D341Med (cell line): ENCODE results near the gene CLGN.
"Not testable (repeated sequence)": the region's sequence is repeated elsewhere in the genome, so short reads cannot be mapped to it uniquely, and the experiment has no call there.

Experiments used
- DNase-seq: peaks from one replicate; pipeline ENCODE4 v3.0.0; 2012; ENCODE audit warnings: low spot score

The CLGN gene, protein sequence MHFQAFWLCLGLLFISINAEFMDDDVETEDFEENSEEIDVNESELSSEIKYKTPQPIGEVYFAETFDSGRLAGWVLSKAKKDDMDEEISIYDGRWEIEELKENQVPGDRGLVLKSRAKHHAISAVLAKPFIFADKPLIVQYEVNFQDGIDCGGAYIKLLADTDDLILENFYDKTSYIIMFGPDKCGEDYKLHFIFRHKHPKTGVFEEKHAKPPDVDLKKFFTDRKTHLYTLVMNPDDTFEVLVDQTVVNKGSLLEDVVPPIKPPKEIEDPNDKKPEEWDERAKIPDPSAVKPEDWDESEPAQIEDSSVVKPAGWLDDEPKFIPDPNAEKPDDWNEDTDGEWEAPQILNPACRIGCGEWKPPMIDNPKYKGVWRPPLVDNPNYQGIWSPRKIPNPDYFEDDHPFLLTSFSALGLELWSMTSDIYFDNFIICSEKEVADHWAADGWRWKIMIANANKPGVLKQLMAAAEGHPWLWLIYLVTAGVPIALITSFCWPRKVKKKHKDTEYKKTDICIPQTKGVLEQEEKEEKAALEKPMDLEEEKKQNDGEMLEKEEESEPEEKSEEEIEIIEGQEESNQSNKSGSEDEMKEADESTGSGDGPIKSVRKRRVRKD

DNA sequence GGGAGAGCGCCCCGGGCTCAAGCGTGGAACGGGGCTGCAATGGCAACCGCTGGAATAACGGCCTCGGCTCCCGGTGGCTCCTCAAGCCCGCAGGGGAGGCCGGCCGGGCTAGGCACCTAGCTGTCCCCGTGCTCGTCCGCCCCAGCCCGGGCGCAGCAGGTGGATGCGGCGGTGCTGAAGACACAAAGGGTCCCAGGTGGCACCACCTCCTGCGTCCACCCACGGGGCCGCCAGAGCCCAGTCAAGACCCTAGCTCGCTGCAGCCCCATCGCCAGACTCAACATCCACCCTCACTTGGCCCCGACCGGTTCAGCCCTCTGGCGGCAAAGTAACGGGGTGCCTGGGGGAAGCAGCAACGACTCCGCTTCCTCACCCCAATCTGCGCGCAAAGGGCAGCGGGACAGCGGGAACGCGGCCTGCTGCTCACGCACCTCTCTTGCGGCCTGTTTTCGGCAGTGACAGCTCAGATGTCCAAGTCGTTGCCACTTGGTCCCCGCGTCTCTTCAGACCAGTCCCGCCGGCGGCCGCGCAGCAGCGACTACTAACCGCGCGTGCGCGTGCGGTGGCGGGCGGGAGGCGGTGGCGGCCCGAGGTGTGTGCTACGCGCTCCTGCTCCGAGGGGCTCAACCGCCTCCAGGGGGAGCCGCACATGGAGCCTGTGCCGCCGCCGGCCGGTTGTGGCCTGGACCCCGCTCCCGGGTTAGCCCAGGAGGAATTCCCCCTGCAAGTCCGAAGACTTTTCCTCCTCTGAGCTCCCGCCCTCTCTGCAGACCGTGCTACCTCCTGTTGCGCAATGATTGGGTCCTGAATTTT is at the start of gene CLGN:
Gene CLGN, minus strand, starts transcription at position 543 of the 813 bp plus-strand sequence. CDS start 14,570 bp downstream, outside the sequence.
- peak; percentile 97 for DNase-seq

DNA sequence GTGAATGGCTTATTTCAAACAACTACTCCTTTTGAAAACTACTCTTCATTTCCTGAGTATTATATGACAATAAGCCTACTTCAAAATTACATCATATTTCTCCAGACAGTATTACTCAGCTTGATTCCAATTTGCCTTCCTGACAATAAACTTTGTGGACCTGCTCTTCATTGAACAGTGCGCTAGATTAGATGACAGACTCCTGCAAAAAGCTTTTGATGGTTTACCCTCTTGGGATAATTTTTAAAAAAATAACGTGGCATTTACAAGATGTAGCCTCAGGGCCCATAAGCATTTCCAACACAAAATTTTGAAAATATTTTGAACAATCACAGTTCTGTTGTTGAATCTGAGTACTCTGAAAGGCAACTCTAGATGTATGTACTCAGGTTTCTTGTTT is 44.7 kb upstream of the CLGN start:
- no peak for DNase-seq

DNA sequence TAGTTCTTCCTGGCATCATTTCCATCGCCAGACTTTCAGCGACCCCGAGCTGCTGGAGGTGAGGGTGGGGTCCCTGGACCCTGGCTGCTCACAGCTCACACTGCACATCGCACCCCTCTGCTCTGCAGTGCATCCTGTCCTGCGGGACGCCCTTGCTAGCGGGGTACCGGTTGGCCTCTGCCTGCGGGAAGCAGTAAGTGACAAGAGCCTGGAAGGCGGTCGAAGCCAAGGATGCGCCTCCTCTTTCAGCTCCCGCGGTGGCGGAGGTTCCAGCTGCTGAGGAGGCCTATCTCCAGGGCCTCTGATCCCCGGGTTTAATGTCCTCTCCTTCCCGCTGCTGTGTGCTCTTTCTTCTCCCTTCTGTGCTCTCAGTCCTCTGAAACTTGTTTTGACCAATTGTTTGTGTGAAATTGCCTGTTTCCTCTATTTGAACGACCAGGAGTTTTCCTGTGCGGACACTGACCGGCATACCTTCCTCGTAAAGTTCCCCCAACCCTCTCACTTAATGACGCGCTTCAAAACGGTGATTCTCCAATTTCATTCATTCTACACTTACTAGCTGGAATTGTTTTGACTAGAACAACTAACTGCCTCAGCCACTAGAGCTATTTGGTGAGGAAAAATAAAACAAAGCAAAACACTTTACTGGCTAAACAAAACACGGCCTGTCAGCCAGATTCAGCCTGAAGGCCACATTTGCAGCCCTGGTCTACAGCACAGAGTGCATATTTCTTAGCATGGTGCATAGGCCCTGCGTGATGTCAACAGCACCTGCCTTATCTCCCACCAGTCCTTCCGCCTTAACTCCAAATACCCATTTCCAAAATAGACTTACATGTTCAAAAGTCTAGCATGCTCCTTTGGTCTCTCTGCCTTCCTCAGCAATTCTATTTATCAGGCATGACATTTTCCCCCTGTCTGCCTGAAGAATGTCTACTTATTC is 42.6 kb upstream of the CLGN start:
- DNase-seq, result peak; percentile 27

DNA sequence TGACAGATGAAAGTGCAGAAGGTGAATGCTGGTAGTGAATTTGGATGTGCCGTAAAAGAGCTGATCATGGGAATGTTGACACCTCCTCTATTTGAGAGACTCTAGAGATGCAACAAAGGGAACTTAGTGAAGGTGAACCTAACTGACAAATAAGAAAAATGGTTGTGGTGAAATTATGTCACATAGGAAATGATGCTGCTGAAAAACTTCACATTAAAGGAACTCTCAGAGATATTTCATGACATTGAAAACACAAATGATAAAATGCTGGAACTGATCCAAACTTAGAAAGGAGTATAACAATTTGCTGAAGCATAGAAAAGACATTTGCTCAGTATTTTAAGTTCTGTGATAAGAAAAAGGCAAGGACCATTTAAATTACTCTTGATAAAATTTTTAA is 38.7 kb upstream of the CLGN start:
- no peak for DNase-seq

DNA sequence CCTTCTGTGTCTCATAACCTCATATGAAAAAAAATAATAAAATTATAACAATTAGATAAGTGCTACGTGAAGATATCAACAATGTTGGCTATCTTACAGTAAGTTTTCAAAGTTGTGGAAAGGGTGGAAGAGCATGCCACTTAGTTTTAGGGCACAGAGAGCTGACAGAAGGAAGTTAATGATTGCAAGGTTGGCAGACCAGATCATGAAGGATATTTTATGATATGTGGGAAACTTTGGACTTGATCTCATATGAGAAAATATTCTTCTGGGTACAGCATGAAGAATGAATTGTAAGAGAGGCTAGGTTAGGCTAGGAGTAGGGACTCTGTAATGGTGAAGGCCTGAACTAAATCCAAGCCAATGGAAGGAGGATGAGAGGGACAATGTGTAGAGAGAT is 36.2 kb upstream of the CLGN start:
- no peak for DNase-seq

DNA sequence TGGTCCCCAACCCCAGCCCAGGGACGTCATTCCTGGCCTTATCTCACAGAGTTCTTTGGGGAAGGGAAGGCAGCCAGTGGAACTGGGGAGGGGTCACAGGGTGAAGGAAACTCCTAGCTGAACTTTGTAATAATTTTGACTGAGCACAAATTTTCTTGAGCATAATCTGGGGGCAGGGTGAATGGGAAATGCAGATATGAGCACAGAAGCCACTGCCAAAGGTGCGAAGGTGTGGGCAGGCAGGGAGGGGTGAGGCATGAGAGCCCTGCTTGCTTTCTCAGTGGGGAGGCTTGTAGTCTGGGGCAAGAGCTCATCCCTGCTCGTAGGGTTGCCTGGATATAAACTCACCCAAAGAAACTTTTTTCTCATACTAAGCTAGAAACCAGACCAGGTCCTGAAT is 35.7 kb upstream of the CLGN start:
- DNase-seq, result no peak

DNA sequence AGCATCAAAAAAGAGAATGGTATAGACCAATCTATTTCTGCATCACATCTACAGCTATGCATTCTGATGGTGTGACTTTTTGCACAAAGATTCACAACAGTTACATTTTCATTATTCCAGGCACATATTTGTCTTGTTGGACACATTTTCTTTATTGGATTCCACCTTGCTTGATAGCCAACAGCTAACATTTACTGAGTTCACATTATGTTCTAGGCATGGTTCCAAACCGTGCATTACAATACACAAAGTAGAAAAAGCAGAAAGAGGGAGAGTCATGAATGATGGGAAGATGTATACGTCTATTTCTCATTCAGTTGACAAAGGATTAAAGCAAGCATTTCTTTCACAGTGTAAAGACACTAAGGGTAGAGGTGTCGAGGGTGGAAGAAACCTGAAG is 22.9 kb upstream of the CLGN start:
- DNase-seq, result no peak

DNA sequence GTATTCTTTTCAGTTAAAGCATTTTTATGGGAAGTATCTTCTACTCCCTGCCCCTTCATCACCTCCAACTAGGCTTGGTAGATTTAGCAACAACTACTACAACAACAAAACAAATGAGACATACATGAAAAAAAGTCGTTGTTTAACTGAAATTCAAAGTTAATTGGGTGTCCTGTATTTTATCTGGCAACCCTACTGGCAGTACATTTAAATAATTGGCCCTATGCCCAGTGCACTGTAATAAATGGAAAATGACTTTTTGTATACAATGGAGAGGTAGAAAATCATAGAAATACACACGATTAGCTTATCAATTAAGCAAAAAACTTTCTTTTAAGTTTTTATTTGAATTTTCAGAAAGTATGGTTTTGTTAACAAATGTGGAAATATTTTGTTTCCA is 21.4 kb upstream of the CLGN start:
- DNase-seq, result no peak

DNA sequence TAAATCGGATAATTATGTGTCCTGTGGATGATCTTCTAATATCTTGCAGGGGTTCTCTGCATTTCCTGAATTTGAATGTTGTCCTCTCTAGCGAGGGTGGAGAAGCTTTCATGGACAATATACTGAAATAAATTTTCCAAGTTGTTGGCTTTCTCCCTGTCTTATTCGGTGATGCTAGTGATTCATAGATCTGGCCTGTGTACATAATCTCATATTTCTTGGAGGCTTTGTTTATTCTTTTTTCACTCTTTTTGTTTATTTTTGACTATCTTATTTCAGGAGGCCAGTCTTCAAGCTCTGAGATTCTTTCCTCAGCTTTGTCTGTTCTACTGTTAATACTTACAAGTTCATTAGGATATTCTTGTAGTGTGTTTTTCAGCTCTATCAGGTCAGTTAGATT is 20.7 kb upstream of the CLGN start:
- no peak for DNase-seq

DNA sequence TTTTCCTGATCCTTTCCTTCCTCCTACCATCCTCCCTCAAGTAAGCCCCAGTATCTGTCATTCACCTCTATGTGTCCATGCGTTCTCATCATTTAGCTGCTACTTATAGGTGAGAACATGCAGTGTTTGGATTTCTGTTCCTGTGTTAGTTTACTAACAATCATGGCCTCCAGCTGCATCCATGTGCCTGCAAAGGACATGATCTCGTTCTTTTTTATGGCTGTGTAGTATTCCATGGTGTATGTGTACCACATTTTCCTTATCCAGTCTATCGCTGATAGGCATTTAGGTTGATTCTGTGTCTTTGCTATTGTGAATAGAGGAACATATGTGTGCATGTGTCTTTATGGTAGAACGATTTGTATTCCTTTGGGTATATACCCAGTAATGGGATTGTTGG is 16.9 kb upstream of the CLGN start:
- DNase-seq, result not testable (repeated sequence)

DNA sequence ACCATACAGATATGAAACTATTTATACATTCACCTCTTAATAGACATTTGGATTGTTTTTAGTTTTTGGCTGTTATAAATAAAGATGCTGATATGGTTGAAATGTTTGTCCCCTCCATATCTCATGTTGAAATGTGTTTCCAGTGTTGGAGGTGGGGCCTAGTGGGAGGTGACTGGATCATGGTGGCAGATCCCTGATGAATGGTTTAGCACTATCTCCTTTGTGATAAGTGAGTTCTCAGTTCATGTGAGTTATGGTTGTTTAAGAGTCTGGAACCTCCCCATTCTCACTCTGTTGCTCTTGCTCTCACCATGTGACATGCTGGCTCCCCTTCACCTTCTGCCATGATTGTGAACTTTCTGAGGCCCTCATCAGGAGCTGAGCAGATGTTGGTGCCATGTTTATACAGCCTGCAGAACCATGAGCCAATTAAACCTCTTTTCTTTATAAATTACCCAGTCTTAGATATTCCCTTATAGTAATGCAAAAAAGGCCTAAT is 12.2 kb upstream of the CLGN start:
- DNase-seq, result no peak

DNA sequence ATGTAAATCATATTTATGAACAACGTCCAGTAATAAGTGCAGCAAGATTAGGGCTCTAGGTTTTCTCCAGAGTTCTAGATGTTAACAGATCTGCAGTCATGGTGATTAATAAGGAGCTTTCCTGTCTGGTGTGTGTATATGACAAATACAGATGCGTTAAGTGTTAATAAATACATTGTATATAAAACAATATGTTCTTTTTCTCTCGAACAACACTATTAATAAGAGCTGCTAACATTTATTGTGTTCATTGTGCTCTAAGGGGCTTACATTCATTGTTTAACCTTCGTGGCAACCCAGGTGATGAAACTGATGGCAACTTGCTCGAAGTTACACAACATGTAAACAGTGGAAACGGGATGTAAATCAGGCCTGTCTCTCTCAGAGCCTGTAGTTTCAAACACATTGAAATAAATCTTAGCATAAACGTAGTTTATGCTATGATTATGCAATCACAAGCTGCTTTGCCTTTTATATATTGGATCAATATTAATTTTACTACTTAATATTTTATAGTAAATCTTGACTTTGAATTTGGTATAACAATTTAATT is 547 bp upstream of the CLGN start:
- DNase-seq, result no peak

DNA sequence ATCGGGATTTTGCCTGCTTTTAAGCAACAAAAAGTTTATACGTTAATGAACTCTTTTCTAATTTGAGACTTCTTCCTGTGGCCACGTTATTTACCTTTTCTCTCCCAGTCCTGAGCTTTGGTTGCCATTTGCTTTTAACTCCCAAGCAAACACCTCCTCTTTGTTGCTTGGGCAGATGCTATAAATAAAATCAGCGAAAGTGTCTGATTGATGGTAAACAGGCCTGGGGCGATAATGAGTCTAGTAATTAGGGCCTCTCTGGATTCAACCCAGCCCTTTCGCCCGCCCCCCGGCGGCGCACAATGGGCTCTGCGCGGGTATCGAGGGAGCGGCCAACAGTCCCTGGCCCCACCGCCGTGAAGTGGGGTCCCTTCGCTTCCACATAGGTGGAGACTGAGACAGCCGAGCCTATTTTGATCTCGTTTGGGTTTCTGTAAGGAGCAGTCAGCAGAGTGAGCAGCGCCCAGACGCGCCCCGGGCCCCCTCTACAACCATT is 790 bp downstream of the CLGN start:
- DNase-seq, result peak; percentile 82

DNA sequence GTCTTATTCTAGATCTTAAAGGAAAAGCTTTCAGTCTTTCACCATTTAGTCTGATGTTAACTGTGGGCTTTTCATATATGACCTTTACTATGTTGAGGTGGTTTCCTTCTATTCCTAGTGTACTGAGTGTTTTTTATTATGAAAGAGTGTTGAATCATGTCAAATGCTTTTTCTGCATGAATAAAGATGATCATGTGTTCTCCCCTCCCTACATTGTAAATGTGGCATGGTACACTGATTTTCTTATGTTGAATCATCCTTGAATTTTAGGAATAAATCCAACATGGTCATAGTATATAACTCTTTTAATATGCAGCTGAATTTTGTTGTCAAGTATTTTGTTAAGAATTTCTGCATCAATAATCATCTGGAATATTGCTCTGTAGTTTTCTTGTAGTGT is 4.3 kb downstream of the CLGN start:
- DNase-seq, result no peak

DNA sequence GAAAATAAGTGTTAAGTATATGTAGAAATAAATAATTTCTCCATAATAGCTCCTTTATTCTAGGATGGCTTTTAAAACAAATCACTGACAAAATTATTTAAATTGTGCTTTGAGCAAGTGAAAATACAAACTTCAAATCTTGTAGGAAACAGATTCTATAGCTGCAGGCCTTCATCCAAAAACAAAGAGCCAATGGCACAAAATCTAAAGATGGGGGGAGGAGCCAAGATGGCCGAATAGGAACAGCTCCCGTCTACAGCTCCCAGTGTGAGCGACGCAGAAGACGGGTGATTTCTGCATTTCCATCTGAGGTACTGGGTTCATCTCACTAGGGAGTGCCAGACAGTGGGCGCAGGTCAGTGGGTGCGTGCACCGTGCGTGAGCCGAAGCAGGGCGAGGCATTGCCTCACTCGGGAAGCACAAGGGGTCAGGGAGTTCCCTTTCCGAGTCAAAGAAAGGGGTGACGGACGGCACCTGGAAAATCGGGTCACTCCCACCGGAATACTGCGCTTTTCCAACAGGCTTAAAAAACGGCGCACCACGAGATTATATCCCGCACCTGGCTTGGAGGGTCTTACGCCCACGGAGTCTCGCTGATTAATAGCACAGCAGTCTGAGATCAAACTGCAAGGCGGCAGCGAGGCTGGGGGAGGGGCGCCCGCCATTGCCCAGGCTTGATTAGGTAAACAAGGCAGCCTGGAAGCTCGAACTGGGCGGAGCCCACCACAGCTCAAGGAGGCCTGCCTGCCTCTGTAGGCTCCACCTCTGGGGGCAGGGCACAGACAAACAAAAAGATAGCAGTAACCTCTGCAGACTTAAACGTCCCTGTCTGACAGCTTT is 14.1 kb downstream of the CLGN start:
- DNase-seq, result not testable (repeated sequence)

DNA sequence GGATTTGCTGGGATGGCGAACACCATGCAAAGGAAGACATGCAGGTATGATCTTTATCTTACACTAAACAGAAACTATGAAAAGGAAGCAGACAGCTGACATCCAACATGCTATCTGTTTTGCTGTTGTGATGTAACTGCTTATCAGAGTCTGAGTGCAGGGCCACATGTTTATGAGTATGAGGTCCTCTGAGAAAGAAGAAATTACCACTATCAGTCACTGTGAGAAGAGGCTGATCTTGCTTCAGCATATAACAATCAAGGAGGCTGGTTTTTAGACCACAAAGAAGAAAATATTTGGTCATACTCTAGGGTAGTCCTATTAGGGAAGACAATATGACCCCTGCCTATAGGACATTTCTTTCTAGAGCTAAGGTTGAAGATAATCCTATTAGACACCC is 18.5 kb downstream of the CLGN start:
- DNase-seq, result no peak

DNA sequence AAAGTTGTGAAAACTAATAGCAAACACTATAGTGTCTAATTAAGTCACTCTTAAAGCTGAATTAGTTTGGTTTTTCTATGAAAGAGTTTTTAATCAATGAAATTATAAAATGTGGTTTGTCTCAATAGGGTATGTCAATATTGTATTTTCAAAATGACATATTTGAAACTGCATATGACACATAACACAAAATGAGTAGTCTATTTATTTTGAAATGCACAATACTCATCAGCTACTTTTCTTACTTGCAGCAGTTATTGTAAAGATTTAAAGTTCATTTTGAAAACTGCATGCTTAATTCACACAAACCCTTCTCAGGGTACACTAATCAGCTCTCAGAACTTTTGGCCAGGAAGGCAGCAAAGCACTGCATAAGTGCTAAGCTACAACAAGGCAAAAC is 21.2 kb downstream of the CLGN start:
- DNase-seq, result no peak

DNA sequence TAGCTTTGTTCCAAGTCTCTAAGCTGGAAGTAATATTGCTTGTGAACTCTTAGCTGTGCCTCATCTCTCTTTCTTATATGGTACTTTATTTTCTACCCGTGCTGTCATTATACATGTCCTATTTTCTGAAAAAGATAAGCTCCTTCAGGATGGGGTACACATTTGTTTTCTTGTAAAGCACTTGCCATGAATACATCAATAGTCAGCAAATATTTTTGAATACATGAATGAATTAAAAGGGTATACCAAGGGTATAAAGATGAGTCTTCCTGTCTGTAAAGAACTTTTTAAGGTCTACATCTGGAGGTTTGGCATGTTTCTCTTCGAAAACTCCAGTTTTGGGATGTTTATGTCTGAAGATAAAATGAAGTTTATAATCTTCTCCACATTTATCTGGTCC is 27.3 kb downstream of the CLGN start:
- no peak for DNase-seq

DNA sequence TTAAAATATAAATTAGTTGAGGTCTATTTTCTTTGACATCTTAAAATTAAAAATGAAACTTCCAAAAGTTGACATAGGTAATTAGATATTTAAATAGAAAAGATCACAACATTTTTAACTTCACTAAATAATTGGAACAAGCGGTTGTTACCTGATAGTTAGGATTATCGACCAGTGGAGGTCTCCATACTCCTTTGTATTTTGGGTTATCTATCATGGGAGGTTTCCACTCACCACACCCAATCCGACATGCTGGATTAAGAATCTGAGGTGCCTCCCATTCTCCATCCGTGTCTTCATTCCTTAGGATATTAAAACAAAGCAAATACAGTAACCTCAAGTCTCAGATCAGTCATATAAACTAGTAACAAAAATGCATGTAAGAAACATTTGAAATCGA is 31.8 kb downstream of the CLGN start:
- DNase-seq, result peak; percentile 16

DNA sequence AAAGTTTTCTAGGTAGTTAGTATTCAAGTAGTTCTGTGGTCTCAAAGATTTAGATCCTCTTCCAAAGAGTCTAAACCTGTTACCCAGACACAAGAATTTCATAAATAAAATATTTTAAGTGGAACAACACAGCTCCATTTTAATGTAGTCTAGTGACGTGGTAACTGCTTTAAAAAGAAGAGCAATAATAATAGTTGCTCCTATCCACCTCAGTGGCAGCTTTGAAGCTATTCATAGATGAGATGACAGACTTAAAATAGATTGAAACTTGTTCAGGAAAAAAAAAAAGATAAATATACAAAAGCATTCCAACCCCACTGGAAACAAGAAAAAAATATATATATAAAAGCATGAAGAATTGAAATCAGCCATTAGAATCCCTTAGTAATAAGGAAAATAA is 39.4 kb downstream of the CLGN start:
- no peak for DNase-seq
